HepG2 (cell line): ENCODE results near the gene GPR179. TPM values are rescaled to one million over a fixed set of nuclear protein-coding genes. Genes with fewer than 3 reads are reported as not detected.
A peak's percentile ranks its signal among the peaks of the same experiment; 100 is the strongest.

ENCODE experiments used
- ESRRA ChIP-seq: sonication (generic); formaldehyde crosslinking; IDR thresholded peaks from 2 replicates; pipeline ENCODE4 v1.5.1; 2020; ENCODE audit warnings: mild to moderate bottlenecking, low read depth, missing genetic modification reagents
- ETV6 ChIP-seq: sonication (generic); formaldehyde crosslinking; conservative IDR thresholded peaks from 2 replicates; pipeline ENCODE4 v1.4.0; 2020; ENCODE audit warnings: missing genetic modification reagents
- FOXC1 ChIP-seq: sonication (generic); formaldehyde crosslinking; IDR thresholded peaks from 2 replicates; pipeline ENCODE4 v1.8.0; 2022; ENCODE audit warnings: mild to moderate bottlenecking, missing genetic modification reagents, borderline replicate concordance
- GTF2F1 ChIP-seq: fragments of 150-350 bp; IDR thresholded peaks from 2 replicates; pipeline ENCODE4 v1.6.1; 2014; ENCODE audit warnings: low read length
- GZF1 ChIP-seq: sonication (generic); formaldehyde crosslinking; IDR thresholded peaks from 2 replicates; pipeline ENCODE4 v1.5.1; 2020; ENCODE audit warnings: mild to moderate bottlenecking, missing genetic modification reagents
- KLF11 ChIP-seq: IDR thresholded peaks from 2 replicates; pipeline ENCODE4 v1.6.1; 2016; ENCODE audit warnings: missing compliant biosample characterization
- KLF6 ChIP-seq: IDR thresholded peaks from 2 replicates; pipeline ENCODE4 v1.8.0; 2016; ENCODE audit warnings: missing biosample characterization, missing genetic modification reagents
- NR2C2 ChIP-seq: sonication (generic); formaldehyde crosslinking; IDR thresholded peaks from 2 replicates; pipeline ENCODE4 v1.4.0; 2020; ENCODE audit warnings: missing genetic modification reagents, mild to moderate bottlenecking, moderate library complexity, borderline replicate concordance
- POLR2A ChIP-seq, 2 experiments: IDR thresholded peaks; 2 replicates each; pipeline ENCODE4 v1.6.1; 2011; ENCODE audit warnings: low read depth in 2 of 2, low read length in 2 of 2, mild to moderate bottlenecking in 1 of 2, moderate library complexity in 1 of 2; ENCODE audit not compliant: insufficient read depth in 1 of 2
- ZC3H4 ChIP-seq: sonication (generic); formaldehyde crosslinking; IDR thresholded peaks from 2 replicates; pipeline ENCODE4 v1.4.0; 2020; ENCODE audit warnings: missing genetic modification reagents, borderline replicate concordance
- ZFY ChIP-seq: sonication (generic); formaldehyde crosslinking; IDR thresholded peaks from 2 replicates; pipeline ENCODE4 v1.4.0; 2020; ENCODE audit warnings: missing genetic modification reagents
- ZNF253 ChIP-seq: sonication (generic); formaldehyde crosslinking; IDR thresholded peaks from 2 replicates; pipeline ENCODE4 v1.8.0; 2022; ENCODE audit warnings: mild to moderate bottlenecking, missing genetic modification reagents, borderline replicate concordance
- ZNF354B ChIP-seq: sonication (generic); formaldehyde crosslinking; IDR thresholded peaks from 2 replicates; pipeline ENCODE4 v1.8.0; 2022; ENCODE audit warnings: mild to moderate bottlenecking, missing genetic modification reagents
- ZNF44 ChIP-seq: sonication (generic); formaldehyde crosslinking; IDR thresholded peaks from 2 replicates; pipeline ENCODE4 v1.5.1; 2020; ENCODE audit warnings: mild to moderate bottlenecking, missing genetic modification reagents
- ZNF510 ChIP-seq: sonication (generic); formaldehyde crosslinking; IDR thresholded peaks from 2 replicates; pipeline ENCODE4 v1.4.0; 2020; ENCODE audit warnings: low read depth, mild to moderate bottlenecking, missing genetic modification reagents
- ZNF782 ChIP-seq: sonication (generic); formaldehyde crosslinking; IDR thresholded peaks from 2 replicates; pipeline ENCODE4 v1.4.0; 2020; ENCODE audit warnings: missing genetic modification reagents, mild to moderate bottlenecking, borderline replicate concordance
- polyA plus RNA-seq, 8 experiments: library from polyadenylated mRNA; depleted of rRNA in 3 of 8; stranded (reverse) in 7 of 8; unstranded in 1 of 8; fragments of >200 nt; fragmentation: Illumina TruSeq in 4 of 8; extraction: Trizol in 4 of 8; gene quantifications; 2 replicates each; pipeline versions ENCODE4 v1.2.1 to v1.2.3, GENCODE V29; 2011 to 2016; ENCODE audit warnings: low read depth in 4 of 8, missing spikeins in 1 of 8, mixed read lengths in 1 of 8; ENCODE audit not compliant: insufficient read depth in 1 of 8
- total RNA-seq, 5 experiments: library from RNA; depleted of rRNA; stranded (reverse); fragments of >200 nt; fragmentation: Illumina TruSeq; extraction: Trizol; gene quantifications; 2 replicates each; pipeline ENCODE4 v1.2.3, GENCODE V29; 2016; ENCODE audit warnings: low read depth in 1 of 5
- TF ChIP-seq, protein P1 (sequence below), 2 experiments: sonication (generic) in 1 of 2; formaldehyde crosslinking in 1 of 2; IDR thresholded peaks; 2 replicates each; pipeline versions ENCODE4 v1.5.1 to v1.6.1; 2011 to 2020; ENCODE audit warnings: borderline replicate concordance in 1 of 2, low read depth in 1 of 2, low read length in 1 of 2, mild to moderate bottlenecking in 1 of 2, missing genetic modification reagents in 1 of 2, moderate library complexity in 1 of 2
- TF ChIP-seq, protein P2 (sequence below): sonication (generic); formaldehyde crosslinking; conservative IDR thresholded peaks from 2 replicates; pipeline ENCODE4 v1.8.0; 2022; ENCODE audit warnings: missing genetic modification reagents
- TF ChIP-seq, protein P3 (sequence below): sonication (generic); formaldehyde crosslinking; IDR thresholded peaks from 2 replicates; pipeline ENCODE4 v1.5.0; 2020; ENCODE audit warnings: mild to moderate bottlenecking, missing genetic modification reagents
- TF ChIP-seq, protein P4 (sequence below): sonication (generic); formaldehyde crosslinking; IDR thresholded peaks from 2 replicates; pipeline ENCODE4 v1.5.1; 2020; ENCODE audit warnings: missing genetic modification reagents, mild to moderate bottlenecking, borderline replicate concordance

The GPR179 gene
- total and polyA plus RNA-seq, 2 of the 13 experiments (the other 11 are each of a cell fraction or from before 2014, with no cell fraction given): 0.03 TPM; not detected in 1

DNA sequence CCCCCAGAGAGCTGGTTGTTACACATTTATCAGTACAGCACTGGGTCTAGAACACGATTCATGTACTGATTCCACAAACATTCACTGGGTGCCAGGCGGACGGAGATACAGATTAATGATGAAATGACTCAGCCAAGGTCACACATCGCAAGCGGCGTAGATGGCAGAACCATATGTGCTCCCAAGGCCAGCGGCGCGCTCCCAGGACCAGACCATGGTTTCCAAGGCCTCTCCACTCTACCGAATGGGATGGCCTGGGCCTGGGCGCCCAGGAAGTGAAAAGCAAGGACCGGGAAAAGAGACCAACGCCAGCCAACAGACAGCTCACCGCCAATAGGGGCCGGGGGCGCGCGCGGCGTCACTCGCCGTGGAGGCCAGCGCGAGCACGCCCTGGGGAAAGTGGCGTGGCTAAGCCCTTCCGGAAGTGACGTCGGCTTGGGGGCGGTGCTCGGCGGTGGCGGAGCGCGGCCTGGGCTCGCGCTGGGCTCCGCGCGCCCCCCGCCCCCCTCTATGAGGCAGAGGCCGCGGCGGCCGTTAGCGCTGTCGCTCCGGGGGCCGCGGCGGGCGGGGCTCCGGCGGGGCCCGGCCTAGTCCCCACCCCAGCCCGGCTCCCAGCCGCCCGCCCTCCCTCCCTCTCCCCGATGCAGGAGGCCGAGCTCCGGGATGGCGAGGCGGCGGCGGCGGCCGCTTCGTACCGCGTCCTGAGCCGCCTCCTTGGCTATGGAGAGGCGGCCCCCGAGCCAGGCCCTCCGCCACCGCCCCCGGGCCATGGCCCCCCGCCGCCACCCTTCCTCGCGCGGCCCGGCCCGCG, 7.9 kb upstream of the GPR179 start, which contains the start of gene SOCS7 (continued):
- TF ChIP-seq, protein P1, sequence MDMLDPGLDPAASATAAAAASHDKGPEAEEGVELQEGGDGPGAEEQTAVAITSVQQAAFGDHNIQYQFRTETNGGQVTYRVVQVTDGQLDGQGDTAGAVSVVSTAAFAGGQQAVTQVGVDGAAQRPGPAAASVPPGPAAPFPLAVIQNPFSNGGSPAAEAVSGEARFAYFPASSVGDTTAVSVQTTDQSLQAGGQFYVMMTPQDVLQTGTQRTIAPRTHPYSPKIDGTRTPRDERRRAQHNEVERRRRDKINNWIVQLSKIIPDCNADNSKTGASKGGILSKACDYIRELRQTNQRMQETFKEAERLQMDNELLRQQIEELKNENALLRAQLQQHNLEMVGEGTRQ (IDR thresholded peaks at IDR 0.05; ENCODE audit: low read depth, low read length): no peak
- TF ChIP-seq, protein P1 (CRISPR knock-in tag; IDR thresholded peaks at IDR 0.05; ENCODE audit: borderline replicate concordance): no peak; the same call in 1 of the 2 replicates
- no peak for TF ChIP-seq GZF1
- TF ChIP-seq ZNF44 (CRISPR knock-in tag): no peak
- TF ChIP-seq, protein P2, sequence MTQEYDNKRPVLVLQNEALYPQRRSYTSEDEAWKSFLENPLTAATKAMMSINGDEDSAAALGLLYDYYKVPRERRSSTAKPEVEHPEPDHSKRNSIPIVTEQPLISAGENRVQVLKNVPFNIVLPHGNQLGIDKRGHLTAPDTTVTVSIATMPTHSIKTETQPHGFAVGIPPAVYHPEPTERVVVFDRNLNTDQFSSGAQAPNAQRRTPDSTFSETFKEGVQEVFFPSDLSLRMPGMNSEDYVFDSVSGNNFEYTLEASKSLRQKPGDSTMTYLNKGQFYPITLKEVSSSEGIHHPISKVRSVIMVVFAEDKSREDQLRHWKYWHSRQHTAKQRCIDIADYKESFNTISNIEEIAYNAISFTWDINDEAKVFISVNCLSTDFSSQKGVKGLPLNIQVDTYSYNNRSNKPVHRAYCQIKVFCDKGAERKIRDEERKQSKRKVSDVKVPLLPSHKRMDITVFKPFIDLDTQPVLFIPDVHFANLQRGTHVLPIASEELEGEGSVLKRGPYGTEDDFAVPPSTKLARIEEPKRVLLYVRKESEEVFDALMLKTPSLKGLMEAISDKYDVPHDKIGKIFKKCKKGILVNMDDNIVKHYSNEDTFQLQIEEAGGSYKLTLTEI: no peak
- TF ChIP-seq, protein P3, sequence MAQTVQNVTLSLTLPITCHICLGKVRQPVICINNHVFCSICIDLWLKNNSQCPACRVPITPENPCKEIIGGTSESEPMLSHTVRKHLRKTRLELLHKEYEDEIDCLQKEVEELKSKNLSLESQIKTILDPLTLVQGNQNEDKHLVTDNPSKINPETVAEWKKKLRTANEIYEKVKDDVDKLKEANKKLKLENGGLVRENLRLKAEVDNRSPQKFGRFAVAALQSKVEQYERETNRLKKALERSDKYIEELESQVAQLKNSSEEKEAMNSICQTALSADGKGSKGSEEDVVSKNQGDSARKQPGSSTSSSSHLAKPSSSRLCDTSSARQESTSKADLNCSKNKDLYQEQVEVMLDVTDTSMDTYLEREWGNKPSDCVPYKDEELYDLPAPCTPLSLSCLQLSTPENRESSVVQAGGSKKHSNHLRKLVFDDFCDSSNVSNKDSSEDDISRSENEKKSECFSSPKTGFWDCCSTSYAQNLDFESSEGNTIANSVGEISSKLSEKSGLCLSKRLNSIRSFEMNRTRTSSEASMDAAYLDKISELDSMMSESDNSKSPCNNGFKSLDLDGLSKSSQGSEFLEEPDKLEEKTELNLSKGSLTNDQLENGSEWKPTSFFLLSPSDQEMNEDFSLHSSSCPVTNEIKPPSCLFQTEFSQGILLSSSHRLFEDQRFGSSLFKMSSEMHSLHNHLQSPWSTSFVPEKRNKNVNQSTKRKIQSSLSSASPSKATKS (CRISPR knock-in tag): no peak
- TF ChIP-seq FOXC1 (CRISPR knock-in tag): peak; percentile 97
- TF ChIP-seq ZNF510 (CRISPR knock-in tag): 0 out of 2 replicates have a peak, but pooled peaks have one; percentile 41
- peak; percentile 96 to 97 for TF ChIP-seq POLR2A (IDR thresholded peaks at IDR 0.05; ENCODE audit: insufficient read depth in 1 of 2, low read depth in 2 of 2, low read length in 2 of 2)
- no peak; the same call in 1 of the 2 replicates for TF ChIP-seq ESRRA
- TF ChIP-seq NR2C2: peak; percentile 97
- TF ChIP-seq KLF11 (CRISPR knock-in tag): peak; percentile 85
- peak; percentile 67; the same call in 1 of the 2 replicates for TF ChIP-seq ETV6 (CRISPR knock-in tag)
- peak; percentile 97 for TF ChIP-seq ZFY (CRISPR knock-in tag)
- TF ChIP-seq ZNF354B (CRISPR knock-in tag): no peak
- TF ChIP-seq ZC3H4: no peak; the same call in 1 of the 2 replicates
- no peak for TF ChIP-seq GTF2F1
- TF ChIP-seq, protein P4, sequence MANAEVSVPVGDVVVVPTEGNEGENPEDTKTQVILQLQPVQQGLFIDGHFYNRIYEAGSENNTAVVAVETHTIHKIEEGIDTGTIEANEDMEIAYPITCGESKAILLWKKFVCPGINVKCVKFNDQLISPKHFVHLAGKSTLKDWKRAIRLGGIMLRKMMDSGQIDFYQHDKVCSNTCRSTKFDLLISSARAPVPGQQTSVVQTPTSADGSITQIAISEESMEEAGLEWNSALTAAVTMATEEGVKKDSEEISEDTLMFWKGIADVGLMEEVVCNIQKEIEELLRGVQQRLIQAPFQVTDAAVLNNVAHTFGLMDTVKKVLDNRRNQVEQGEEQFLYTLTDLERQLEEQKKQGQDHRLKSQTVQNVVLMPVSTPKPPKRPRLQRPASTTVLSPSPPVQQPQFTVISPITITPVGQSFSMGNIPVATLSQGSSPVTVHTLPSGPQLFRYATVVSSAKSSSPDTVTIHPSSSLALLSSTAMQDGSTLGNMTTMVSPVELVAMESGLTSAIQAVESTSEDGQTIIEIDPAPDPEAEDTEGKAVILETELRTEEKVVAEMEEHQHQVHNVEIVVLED: peak; percentile 95
- TF ChIP-seq ZNF253: no peak
- peak; percentile 83 for TF ChIP-seq KLF6 (CRISPR knock-in tag)
- TF ChIP-seq ZNF782 (CRISPR knock-in tag): peak; percentile 96
